Left hindlimb (tissue), 1 donor: ENCODE measurements around the gene KANSL3.
"Not testable (repeated sequence)": the region's sequence is repeated elsewhere in the genome, so short reads cannot be mapped to it uniquely, and the experiment has no call there.

Source experiments
- DNase-seq: peaks from one replicate; pipeline ENCODE4 v3.0.0-alpha.2; 2018

Gene KANSL3

DNA sequence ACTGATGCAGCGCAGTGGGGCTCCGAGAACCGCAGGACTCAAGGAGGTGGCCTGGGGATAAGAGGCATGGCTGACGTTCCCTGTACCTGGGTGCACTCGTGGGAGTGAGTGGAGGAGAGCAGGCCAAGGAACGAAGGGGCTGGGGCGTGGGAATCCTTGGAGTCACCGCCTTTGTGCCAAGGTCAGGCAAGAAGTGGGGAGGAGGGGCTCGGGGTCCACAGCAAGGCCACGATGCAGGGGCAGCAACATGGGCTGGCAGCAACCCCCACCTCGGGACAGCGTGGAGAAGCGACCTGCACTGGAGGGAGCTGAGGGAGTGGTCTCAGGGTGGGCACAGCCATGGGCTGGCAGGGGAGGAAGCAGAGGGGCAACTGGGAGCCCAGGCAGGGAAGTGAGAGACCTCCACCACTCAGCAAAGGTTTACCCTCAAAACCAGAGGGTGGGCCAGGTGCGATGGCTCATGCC is 82.9 kb downstream of the KANSL3 start:
- DNase-seq = no peak

DNA sequence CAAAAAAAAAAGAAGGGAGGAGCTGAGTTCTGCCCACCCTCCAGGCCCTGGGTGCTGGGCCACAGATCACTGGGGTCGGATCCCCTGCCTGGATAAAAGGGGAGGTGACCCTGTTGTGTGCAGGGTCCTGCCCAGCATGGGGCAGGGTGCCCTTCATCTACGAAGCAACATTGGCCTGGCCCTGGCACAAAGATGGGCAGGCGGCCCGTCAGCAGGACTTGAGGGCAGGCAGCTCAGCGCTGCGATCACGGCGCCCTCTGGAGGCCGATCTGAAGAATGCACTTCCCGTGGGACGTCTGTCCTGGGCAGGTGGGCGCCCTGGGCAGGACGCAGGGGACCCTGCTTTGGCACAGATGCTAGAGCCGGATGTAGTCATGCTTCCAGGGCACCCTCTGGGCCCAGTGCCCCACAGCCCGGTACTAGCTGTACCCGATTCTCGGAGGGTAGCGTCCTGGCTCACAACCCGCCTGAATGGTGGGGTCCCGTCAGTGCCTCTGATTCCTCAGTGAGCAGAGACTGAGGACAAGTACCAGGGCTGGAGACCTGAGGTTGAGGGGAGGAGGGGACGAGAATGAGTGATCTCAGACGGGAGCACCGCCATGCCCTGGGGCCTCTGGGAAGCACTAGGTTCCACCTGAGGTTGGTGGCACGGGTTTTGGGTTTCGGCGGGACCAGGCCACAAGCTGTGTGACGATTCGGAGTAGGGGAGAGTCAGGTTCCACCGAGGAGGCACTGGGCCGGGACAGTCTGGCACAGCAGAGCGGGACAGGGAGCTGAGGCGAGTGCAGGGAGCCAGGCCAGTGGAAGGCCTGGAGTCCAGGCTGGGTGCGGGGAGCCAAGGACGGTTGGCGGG is 83.6 kb downstream of the KANSL3 start:
- DNase-seq = peak; percentile 60

DNA sequence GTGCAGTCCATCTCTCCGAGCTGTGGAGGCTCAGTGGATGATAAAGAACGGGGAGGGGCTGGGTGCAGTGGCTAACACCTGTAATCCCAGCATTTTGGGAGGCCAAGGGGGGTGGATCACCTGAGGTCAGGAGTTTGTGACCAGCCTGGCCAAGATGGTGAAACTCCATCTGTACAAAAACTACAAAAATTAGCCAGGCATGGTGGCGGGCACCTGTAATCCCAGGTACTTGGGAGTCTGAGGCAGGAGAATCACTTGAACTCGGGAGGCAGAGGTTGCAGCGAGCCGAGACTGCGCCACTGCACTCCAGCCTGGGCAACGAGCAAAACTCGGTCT is 84.2 kb downstream of the KANSL3 start:
- not testable (repeated sequence) for DNase-seq

DNA sequence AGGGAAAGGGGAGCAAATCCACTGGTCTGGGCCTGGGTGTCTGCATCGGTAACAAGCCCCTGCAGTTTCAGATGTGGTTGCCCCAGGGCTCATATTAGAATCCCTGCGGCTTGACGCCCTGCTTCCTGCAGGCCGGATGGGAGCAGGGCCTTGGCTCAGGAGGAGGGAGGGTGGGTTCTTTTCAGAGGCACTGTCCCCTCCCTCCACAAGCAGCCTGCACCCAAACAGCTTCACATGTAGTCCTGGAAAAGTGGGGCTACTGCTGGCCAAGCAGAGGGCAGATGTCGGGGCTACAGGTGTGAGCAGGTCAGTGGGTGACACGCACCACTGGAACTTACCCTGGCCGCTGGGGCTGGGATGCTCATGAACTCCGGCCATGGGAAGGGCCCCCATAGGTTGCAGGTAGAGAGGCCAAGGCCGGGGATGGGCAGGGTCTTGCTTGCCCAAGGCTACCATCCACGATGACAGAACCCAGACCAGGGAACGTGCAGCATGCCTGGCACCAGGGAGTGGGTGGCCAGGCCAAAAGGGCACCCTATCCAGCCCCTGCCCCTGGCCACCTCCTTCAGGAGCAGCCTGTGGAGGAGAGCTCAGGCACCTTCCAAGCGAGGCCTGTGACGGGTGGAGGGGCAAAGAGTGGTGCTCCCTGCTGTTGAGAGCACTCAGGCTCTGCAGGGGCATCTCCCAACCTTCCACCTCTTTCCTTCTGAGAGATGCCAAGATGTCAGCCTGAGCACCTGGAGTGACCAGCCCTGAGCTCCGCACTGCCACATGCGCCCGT is 84.7 kb downstream of the KANSL3 start:
- no peak for DNase-seq

DNA sequence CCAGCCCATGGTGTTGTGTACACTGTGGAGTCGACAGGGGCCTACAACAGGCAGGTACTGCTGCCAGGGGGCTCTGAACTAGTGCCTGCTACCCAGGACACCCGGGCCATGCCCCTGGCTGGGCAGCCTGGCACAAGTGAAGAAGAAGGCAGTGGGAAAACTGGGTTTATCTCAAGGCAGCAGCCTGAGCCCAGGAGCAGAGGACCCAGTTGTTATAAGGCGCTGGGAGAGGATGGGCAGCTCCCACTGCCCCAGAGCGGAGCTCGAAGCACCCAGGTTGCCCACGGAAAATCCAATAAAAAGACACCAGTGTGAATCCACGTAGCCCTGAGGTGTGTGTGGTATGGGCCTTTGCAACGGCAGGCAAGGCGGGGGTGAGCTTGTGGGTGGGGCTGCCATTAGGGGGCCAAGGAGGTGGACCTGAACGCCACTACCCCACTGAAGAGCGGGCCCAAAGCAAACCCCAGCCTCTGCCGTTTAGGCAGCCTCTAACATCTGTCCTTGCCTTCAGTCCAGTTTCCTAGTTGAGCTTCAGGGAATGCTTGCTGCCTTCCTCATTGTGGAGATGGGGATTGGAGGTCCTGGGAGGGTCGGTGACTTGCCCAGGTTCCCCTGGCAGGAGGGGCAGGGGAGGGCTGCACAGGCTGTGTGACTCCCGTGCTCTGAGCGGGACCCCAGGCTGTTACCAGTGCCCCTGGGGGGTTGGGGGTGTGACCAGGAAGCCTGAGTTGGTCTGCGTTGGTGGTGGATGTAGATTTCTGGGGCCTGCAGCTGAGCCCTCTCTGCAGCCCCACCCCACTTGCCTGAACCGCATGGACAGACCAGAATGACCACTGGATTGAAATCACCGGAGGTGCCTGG is 85.6 kb downstream of the KANSL3 start:
- DNase-seq = no peak

DNA sequence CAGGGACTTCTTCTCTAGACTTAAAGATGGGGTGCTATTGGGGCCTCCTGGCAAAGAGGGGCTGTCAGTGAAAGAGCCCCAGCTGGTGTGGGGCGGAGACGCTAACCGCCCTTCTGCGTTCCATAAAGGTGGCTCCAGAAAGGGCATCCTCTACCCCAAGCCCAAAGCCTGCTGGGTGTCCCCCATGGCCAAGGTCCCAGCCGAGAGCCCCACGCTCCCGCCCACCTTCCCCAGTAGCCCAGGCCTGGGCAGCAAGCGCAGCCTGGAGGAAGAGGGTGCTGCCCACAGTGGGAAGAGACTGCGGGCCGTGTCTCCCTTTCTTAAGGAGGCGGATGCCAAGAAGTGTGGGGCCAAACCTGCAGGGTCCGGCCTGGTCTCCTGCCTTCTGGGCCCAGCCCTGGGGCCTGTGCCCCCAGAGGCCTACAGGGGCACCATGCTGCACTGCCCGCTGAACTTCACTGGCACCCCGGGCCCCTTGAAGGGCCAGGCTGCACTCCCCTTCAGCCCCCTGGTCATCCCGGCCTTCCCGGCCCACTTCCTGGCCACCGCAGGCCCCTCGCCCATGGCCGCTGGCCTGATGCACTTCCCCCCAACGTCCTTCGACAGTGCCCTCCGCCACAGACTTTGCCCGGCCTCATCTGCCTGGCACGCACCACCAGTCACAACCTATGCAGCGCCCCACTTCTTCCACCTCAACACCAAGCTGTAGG is 86.4 kb downstream of the KANSL3 start:
- no peak for DNase-seq

DNA sequence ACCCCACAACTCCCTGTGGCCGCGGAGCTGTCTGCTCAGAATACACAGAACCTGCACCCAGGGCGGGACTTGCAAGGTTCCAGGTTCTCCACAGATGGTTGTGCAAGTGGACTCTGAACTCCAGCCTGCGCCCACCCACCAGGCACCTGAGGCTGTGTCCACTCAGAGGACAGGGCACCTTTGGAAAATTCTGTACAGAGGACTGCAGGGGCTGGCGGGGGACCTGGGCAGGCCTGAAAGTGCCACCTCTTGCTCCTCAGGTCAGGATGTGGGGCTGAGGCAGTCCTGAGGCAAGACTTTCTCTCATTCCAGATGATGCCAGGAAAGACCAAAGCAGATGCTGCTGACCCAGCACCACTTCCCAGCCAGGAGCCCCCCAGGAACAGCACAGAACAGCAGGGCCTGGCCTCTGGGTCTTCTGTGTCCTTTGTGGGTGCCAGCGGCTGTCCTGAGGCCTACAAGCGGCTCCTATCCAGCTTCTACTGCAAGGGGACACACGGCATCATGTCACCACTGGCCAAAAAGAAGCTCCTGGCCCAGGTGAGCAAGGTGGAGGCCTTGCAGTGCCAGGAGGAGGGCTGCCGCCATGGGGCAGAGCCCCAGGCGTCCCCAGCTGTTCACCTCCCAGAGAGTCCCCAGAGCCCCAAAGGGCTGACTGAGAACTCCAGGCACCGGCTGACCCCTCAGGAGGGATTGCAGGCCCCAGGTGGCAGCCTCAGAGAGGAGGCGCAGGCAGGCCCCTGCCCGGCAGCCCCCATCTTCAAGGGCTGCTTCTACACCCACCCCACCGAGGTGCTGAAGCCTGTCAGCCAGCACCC is 87.1 kb downstream of the KANSL3 start:
- no peak for DNase-seq

DNA sequence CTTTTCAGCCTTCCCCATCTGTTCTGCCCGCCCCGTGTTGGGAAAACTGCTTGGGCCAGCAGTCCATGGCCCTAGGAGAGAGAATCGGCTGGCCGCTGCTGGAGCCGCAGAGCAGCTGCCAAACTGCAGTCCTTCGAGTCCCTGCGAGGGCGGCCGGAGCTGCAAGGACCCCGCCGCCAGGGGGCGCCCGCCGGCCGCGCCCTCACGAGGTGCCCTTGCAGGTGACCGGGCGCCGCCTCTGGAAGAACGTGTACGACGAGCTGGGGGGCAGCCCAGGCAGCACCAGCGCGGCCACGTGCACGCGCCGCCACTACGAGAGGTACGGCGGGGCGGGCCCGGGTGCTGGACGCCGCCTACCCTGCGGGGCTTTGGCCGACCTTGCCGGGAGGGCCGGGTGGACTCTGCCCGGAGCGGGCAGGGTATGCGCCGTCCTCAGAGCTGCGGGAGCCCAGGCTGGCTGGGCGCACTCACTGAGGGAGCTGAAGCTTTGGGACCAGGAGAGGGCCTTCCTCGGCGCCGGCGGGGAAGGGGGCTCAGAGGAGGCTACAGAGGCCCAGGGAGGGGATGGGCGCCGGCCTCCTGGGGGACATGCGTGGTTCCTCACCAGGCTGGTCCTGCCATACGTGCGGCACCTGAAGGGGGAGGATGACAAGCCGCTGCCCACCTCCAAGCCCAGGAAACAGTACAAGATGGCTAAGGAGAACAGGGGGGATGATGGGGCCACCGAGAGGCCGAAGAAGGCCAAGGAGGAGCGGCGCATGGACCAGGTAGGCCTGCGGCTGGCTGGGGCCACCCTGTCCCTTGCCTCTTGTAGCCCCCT is 87.9 kb downstream of the KANSL3 start:
- DNase-seq = no peak

DNA sequence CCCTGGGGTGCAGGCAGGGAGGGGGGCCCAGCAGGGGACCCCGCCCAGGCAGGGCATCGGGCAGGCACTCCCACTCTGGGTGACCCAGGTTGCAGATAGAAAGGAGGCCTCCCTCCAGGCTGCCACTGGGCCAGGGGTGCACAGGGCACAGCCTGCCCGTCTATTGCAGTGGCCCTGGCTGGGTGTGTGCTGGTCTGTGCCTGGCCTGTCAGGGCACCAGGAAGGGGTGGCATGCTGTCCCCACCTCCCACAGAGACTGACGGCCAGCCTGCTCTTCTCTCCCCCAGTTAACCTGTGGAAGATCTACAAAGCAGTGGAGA is 88.7 kb downstream of the KANSL3 start:
- DNase-seq = no peak

DNA sequence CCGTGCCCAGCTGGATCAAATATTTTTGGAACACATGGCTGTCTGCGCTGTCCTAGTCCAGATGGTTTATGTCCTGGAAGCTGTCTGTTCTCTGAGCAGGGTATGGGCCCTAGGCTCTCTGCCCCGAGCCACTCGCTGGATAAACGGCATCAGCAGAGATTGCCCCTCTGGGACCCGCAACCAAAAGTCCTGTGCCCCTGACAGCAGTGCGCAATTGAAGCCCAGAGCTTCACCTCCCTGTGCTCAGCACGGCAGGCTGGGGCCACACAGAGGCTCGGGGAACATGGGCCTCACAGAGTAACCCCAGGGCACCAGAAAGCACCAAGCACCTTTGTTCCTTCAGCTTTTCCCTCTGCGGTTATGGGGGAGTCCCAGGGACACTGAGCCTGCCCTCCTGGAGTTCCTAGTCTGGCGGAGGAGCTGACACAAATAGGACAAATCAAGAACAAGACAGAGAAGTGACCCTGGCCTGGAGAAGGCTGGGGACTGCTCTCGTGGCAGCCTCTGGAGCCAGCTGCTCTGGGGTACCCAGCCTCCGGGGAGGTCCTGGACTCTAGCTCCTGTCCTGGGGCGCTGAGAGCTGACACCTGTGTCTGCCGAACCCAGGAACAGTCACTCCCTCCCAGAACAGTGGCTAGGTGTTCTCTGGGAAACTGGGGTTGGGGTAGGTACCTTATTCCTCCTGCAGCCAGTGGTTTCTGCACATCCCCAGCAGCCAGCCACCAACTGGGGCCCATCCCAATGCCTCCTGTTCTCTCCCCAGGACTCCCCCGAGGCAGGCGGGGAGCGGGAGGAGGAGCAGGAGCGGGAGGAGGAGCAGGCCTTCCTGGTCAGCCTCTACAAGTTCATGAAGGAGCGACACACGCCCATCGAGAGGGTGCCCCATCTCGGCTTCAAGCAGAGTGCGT is 89.3 kb downstream of the KANSL3 start:
- no peak for DNase-seq

DNA sequence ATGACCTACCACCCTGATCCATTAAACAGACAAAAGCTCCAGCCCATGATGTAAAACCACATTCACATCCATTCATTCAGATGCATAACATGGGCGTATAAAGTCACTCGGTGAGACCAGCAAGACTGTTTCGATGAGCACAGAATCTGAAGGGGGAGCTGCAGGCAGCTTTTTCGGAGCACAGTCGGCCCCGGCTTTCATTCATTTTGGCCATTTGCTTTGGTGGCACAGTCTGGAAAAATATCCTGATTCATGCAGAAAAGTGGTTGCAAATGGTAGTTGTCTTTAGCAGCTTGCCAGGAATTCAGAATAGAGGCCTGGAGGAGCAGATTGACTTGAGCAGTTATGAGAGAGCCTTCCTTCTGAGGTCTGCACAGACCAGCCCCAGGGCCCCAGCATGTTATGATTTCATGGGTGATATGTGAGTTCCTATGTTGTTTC is 90.4 kb downstream of the KANSL3 start:
- DNase-seq = peak; percentile 61

DNA sequence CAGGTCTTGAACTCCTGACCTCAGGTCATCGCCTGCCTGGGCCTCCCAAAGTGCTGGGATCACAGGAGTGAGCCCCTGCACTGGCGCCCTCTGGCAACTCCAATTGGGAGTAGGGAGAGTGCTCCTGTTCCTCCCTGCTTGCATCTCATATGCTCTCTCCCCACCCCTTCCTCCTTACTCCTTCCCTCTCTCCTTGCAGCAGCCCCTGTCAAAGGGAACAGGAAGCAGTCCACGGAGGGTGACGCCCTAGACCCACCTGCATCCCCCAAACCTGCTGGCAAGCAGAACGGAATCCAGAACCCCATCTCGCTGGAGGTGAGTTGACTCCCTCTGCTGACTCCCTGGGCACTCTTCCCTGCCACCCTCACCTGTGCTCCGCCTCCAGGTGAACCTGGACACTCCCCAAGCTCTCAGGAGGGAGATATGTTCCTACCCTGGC is 90.9 kb downstream of the KANSL3 start:
- DNase-seq = no peak

DNA sequence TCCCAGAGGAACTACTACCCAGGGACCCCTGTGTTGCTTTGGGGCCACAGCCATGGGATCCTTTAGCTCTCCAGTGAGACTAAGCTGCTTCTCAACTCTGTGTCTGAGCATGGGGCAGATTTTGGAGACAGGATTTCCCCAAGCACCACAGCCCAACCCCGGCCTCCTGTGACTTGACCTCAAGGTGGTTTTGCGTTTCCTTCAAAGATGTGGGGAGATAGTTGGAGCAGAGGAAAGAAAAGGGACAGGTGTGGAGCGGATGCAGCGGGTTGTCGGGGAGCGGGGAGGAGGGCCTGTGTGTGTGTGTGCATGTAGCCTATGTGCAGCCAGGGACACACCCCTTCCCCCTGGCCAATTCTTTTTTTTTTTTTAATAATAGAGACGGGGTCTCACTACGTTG is 91.3 kb downstream of the KANSL3 start:
- DNase-seq = no peak

DNA sequence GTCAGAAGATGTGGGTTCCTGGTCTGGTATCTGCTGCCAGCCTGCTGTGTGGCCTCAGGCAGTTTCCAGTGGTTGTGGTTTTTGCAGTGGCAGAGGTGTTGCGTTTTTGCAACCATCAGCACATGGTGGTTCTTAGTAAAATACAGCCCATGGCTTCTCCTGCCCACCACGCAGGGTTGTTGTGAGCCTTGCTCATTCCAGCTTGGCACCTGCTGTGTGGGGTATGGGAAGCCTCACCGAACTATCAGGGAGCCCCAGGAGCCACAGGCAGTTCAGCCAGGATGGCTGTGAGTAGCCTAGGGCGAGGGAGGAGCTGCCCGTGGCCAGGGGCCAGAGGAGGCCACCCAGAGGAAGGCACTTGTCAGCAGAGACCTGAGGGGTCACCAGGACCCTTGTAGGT is 91.8 kb downstream of the KANSL3 start:
- DNase-seq = no peak
